Fibroblast of the aortic adventitia (primary cell): ENCODE results near the gene LGALS9. TPM values are rescaled to one million over a fixed set of nuclear protein-coding genes. Genes with fewer than 3 reads are reported as not detected.
"Not testable (repeated sequence)": the region's sequence is repeated elsewhere in the genome, so short reads cannot be mapped to it uniquely, and the experiment has no call there.

ENCODE experiments used
- DNase-seq: peaks from one replicate; pipeline ENCODE4 v3.0.0-alpha.2; 2010; ENCODE audit warnings: low read depth
- H3K4me3 ChIP-seq: 2 replicates; pipeline ENCODE4 v1.5.1; 2011; ENCODE audit warnings: low read depth, mild to moderate bottlenecking, control low read depth, low read length, moderate library complexity
- CTCF ChIP-seq: IDR thresholded peaks from 2 replicates; pipeline ENCODE4 v1.5.1; 2011; ENCODE audit warnings: mild to moderate bottlenecking, low read length, control low read depth, inconsistent platforms; ENCODE audit not compliant: insufficient read depth
- total RNA-seq: library from RNA; depleted of rRNA; stranded (reverse); fragments of >200 nt; gene quantifications from 2 replicates; pipeline ENCODE4 v1.2.3, GENCODE V29; 2012; ENCODE audit warnings: low replicate concordance

Gene LGALS9
- total RNA-seq, 1 donor: 0.90 TPM

- DNase-seq: no peak
- no peak overlapping the region for H3K4me3 ChIP-seq
- no peak for TF ChIP-seq CTCF
These were observed 23.1 kb downstream of the LGALS9 start for GRCh38 chr17:27654136-27654535.

- DNase-seq: peak; percentile 59
- H3K4me3 ChIP-seq: no peak overlapping the region
- peak; percentile 77 for TF ChIP-seq CTCF
These were observed 23.9 kb downstream of the LGALS9 start for GRCh38 chr17:27654654-27655524.

- DNase-seq, H3K4me3 ChIP-seq: not testable (repeated sequence)
These were observed 24.6 kb downstream of the LGALS9 start for GRCh38 chr17:27655525-27656111.

- not testable (repeated sequence) for DNase-seq, H3K4me3 ChIP-seq
These were observed 25.6 kb downstream of the LGALS9 start for GRCh38 chr17:27656620-27657019.

GRCh38 chr17:27657620-27658019 is 26.6 kb downstream of the LGALS9 start:
- DNase-seq: peak; percentile 23
- no peak overlapping the region for H3K4me3 ChIP-seq
- no peak for TF ChIP-seq CTCF

GRCh38 chr17:27659683-27660082 is 28.7 kb downstream of the LGALS9 start:
- no peak overlapping the region for H3K4me3 ChIP-seq
- TF ChIP-seq CTCF: no peak
- DNase-seq: no peak

- H3K4me3 ChIP-seq: no peak overlapping the region
- TF ChIP-seq CTCF: no peak
- DNase-seq: no peak
These were observed 29.4 kb downstream of the LGALS9 start for GRCh38 chr17:27660436-27660835.
